ENCODE data around the gene ANAPC10.

GRCh38 chr4:145108128-145108527, 10.1 kb upstream of the ANAPC10 start:
- TF ChIP-seq CTCF (IDR thresholded peaks at IDR 0.05) (no peak), POLR2AphosphoS5 (IDR thresholded peaks at IDR 0.05; ENCODE audit: low read depth, low read length) (no peak)
